ENCODE data around the gene TCAP. TPM values are rescaled to one million over a fixed set of nuclear protein-coding genes. Genes with fewer than 3 reads are reported as not detected.
A peak's percentile ranks its signal among the peaks of the same experiment; 100 is the strongest.
"Not testable (repeated sequence)": the region's sequence is repeated elsewhere in the genome, so short reads cannot be mapped to it uniquely, and the experiment has no call there.

Gene TCAP
- total RNA-seq, 1 donor from 2014 or later = 2.3 TPM

DNA sequence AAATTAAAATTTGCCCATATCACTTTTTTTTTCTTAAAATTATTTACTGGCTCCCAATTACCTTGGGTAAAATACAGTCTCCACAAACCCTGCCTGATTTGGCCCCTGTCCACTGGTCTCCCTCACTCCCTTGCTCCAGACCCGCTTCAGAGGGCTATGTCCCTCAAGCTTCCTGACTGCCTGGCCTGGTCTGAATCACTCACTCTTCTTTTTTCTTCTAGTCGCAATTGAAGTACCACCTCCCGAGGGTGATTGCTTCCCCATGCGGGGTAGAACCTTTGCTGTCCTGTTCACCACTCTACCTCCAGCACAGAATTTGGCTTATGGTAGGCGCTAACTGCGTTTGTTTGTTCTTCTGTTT is 23.3 kb downstream of the TCAP start:
- TF ChIP-seq, protein P1, sequence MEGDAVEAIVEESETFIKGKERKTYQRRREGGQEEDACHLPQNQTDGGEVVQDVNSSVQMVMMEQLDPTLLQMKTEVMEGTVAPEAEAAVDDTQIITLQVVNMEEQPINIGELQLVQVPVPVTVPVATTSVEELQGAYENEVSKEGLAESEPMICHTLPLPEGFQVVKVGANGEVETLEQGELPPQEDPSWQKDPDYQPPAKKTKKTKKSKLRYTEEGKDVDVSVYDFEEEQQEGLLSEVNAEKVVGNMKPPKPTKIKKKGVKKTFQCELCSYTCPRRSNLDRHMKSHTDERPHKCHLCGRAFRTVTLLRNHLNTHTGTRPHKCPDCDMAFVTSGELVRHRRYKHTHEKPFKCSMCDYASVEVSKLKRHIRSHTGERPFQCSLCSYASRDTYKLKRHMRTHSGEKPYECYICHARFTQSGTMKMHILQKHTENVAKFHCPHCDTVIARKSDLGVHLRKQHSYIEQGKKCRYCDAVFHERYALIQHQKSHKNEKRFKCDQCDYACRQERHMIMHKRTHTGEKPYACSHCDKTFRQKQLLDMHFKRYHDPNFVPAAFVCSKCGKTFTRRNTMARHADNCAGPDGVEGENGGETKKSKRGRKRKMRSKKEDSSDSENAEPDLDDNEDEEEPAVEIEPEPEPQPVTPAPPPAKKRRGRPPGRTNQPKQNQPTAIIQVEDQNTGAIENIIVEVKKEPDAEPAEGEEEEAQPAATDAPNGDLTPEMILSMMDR (IDR thresholded peaks at IDR 0.05; ENCODE audit: unreplicated experiment) = no peak
- Mint-ChIP-seq H3K27me3 (ENCODE audit: low read depth) (no peaks in the 10 kb centered on the region), H3K4me1 (peaks cover 18% of the 10 kb centered on the region), H3K9me3 (no peaks in the 10 kb centered on the region), H3K27ac (peak overlapping the region; percentile 98), H3K4me3 (peak overlapping the region; percentile 97), H3K36me3 (peaks cover 5% of the 10 kb centered on the region)
- DNase-seq (ENCODE audit: low spot score in 2 of 2, unreplicated experiment in 2 of 2) = no peak

DNA sequence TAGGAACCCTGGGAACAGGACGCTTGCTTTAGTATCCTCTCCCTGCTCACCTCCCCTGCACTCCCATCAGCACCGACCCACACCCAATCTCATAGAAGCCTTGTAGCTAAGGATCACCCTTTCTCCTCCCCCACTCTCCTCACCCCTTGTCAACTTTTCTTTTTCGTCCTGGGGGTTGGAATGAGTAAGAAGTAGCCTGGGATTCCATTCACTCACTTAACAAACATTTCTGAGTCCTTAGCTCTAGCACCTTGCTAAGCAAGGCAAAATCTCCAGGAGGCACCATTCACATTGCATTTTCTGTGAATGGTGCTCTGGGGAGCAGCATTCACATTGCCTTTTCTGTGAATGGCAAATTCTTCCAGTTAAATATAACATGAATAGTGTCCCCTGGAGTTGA is 23.8 kb downstream of the TCAP start:
- DNase-seq (ENCODE audit: low spot score in 2 of 2, unreplicated experiment in 2 of 2) = no peak
- TF ChIP-seq, protein P1 (IDR thresholded peaks at IDR 0.05; ENCODE audit: unreplicated experiment) = no peak

DNA sequence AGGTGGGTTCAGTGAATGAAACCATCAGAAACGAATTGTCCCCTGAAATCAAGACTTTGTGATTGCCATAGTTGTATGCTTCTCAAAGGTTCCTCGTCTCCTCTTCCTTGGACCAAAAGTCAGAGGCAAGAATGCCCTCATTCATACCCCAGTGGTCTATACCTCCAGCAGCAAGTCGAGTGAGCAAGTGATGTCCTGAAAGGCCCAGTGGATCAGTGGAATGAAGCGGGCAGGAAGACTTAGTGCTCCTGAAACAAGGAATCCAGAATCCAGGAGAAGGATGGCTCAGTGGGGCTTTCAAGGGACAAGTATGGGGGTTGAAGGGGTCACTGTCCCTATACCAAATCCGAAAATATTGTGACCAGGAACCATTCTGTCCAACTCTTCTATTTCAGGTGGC is 29.4 kb downstream of the TCAP start:
- peaks cover 3% of the 10 kb centered on the region for H3K36me3 Mint-ChIP-seq
- TF ChIP-seq, protein P1 (IDR thresholded peaks at IDR 0.05; ENCODE audit: unreplicated experiment) = no peak
- DNase-seq (ENCODE audit: low spot score in 2 of 2, unreplicated experiment in 2 of 2) = no peak
- H3K4me1 Mint-ChIP-seq = peaks cover 8% of the 10 kb centered on the region
- no peak overlapping the region for H3K4me3 Mint-ChIP-seq
- H3K27ac Mint-ChIP-seq = no peak overlapping the region
- H3K9me3 Mint-ChIP-seq = no peaks in the 10 kb centered on the region
- H3K27me3 Mint-ChIP-seq (ENCODE audit: low read depth) = no peaks in the 10 kb centered on the region

More for the DNA sequence above, 23.8 kb downstream of the TCAP start:
- no peaks in the 10 kb centered on the region for H3K27me3 Mint-ChIP-seq (ENCODE audit: low read depth)
- peaks cover 18% of the 10 kb centered on the region for H3K4me1 Mint-ChIP-seq
- peaks cover 4% of the 10 kb centered on the region for H3K36me3 Mint-ChIP-seq
- H3K27ac Mint-ChIP-seq = peak overlapping the region; percentile 98
- peak overlapping the region; percentile 97 for H3K4me3 Mint-ChIP-seq
- H3K9me3 Mint-ChIP-seq = no peaks in the 10 kb centered on the region

DNA sequence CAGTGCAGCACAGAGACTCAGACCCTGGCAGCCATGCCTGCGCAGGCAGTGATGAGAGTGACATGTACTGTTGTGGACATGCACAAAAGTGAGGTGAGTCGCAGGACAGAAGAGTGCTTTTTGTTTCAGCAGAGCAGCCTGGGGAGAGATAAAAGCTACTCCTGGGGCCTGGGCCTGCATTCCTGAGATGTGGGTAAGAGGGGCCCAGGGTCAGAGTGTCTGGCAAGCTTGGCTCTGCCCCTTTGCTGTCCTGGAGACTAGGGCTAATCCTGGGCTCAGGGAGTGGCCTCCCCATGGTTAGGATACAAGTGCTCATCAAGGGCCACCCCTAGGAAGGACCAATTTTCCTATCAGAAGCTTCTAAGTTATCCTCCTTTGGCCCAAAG is 29.9 kb downstream of the TCAP start:
- H3K27me3 Mint-ChIP-seq (ENCODE audit: low read depth) = no peaks in the 10 kb centered on the region
- peaks cover 10% of the 10 kb centered on the region for H3K4me1 Mint-ChIP-seq
- H3K36me3 Mint-ChIP-seq = peaks cover 3% of the 10 kb centered on the region
- no peaks in the 10 kb centered on the region for H3K9me3 Mint-ChIP-seq
- H3K27ac Mint-ChIP-seq = no peak overlapping the region
- no peak for DNase-seq (ENCODE audit: low spot score in 2 of 2, unreplicated experiment in 2 of 2)
- no peak overlapping the region for H3K4me3 Mint-ChIP-seq
- TF ChIP-seq, protein P1 (IDR thresholded peaks at IDR 0.05; ENCODE audit: unreplicated experiment) = no peak

DNA sequence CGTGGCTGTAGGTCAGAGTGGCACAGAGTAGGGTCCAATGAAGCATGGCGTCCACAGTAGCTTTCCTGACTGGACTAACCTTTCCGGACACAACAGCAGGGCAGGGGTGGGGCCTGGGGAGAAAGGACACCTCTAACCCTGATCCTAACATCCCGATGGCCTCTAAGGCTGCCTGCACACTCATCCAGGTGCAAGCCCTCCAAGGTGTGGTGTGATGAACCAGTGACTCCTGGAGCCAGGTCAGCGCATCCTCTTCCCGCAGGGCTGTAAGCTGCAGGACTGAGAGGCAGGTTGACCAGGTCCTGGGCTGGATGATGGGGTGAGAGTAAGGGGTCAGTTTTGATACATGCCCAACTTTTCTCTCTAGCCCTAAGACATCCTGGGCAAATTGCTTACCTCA is 31.6 kb downstream of the TCAP start:
- TF ChIP-seq, protein P1 (IDR thresholded peaks at IDR 0.05; ENCODE audit: unreplicated experiment) = no peak
- DNase-seq (ENCODE audit: low spot score in 2 of 2, unreplicated experiment in 2 of 2) = no peak
- Mint-ChIP-seq H3K9me3 (no peaks in the 10 kb centered on the region), H3K27me3 (ENCODE audit: low read depth) (no peaks in the 10 kb centered on the region), H3K36me3 (peaks cover 3% of the 10 kb centered on the region), H3K27ac (no peak overlapping the region), H3K4me3 (no peak overlapping the region), H3K4me1 (peaks cover 22% of the 10 kb centered on the region)

DNA sequence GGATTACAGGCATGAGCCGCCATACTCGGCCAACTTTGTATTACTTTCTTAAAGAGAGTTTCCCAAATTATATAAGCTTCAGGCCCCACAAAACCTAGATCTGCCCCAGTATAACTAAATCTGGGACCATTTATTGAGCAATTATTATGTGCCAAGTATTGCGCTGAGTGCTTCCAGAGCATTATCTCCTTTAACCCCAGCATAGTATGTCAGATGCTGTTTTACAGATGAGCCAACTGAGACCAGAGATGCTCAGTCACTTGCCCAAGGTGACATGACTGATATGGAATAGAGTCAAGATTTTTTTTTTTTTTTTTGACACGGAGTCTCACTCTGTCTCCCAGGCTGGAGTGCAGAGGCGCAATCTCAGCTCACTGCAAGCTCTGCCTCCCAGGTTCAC is 32.8 kb downstream of the TCAP start:
- no peak for DNase-seq (ENCODE audit: low spot score in 2 of 2, unreplicated experiment in 2 of 2)

DNA sequence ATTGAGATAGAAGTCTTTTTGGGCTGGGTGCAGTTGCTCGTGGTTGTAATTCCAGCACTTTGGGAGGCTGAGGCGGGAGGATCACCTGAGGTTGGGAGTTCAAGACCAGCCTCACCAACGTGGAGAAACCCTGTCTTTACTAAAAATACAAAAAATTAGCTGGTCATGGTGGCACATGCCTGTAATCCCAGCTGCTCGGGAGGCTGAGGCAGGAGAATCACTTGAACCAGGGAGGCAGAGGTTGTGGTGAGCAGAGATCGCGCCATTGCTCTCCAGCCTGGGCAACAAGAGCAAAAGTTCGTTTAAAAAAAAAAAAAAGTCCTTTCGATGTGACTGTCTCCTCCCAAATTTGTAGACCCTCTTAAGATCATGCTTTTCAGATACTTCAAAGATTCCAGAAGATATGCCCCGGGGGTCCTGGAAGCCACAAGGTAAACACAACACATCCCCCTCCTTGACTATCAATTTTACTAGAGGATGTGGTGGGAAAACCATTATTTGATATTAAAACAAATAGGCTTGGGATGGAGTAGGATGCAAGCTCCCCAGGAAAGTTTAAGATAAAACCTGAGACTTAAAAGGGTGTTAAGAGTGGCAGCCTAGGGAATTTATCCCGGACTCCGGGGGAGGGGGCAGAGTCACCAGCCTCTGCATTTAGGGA is 34.1 kb downstream of the TCAP start:
- H3K4me1 Mint-ChIP-seq = peaks cover 34% of the 10 kb centered on the region
- H3K4me3 Mint-ChIP-seq = peak overlapping the region; percentile 97

More for the DNA sequence above, 32.8 kb downstream of the TCAP start:
- Mint-ChIP-seq H3K4me3 (no peak overlapping the region), H3K9me3 (no peaks in the 10 kb centered on the region), H3K36me3 (peaks cover 3% of the 10 kb centered on the region), H3K4me1 (peaks cover 31% of the 10 kb centered on the region), H3K27me3 (ENCODE audit: low read depth) (no peaks in the 10 kb centered on the region), H3K27ac (no peak overlapping the region)
- TF ChIP-seq, protein P1 (IDR thresholded peaks at IDR 0.05; ENCODE audit: unreplicated experiment) = no peak

More for the DNA sequence above, 34.1 kb downstream of the TCAP start:
- DNase-seq (ENCODE audit: low spot score in 2 of 2, unreplicated experiment in 2 of 2); H3K36me3 Mint-ChIP-seq; H3K9me3 Mint-ChIP-seq; H3K27me3 Mint-ChIP-seq (ENCODE audit: low read depth): not testable (repeated sequence)
- H3K27ac Mint-ChIP-seq = peak overlapping the region; percentile 98

Measured in mesothelial cell of epicardium (in vitro differentiated cells).